IMR-90 (cell line): ENCODE measurements around the gene KLHL33. TPM values are rescaled to one million over a fixed set of nuclear protein-coding genes. Genes with fewer than 3 reads are reported as not detected.

Experiments
- microRNA-seq, 2 experiments: library from miRNA; stranded (forward) in 1 of 2; unstranded in 1 of 2; fragments of 10-50 nt in 1 of 2; fragments of <30 nt in 1 of 2; gene quantifications in 1 of 2; microRNA quantifications in 1 of 2; one replicate each; pipeline versions ENCODE3 to v1.1.0; 2013 to 2020; ENCODE audit not compliant: insufficient read depth in 1 of 2, insufficient read length in 1 of 2, unreplicated experiment in 1 of 2
- polyA plus RNA-seq, 3 experiments: library from polyadenylated mRNA; depleted of rRNA; stranded (reverse); fragments of >200 nt; gene quantifications; 2 replicates each; pipeline ENCODE4 v1.2.3, GENCODE V29; 2012; ENCODE audit warnings: low replicate concordance in 1 of 3
- small RNA-seq, 5 experiments: library from RNA; depleted of rRNA; stranded (forward); fragments of <200 nt; gene quantifications; one replicate each; pipeline ENCODE3, GENCODE V24; 2012
- total RNA-seq: library from RNA; depleted of rRNA; stranded (reverse); fragments of >200 nt; gene quantifications from 2 replicates; pipeline ENCODE4 v1.2.3, GENCODE V29; 2012; rRNA removed

The KLHL33 gene
- total and polyA plus RNA-seq, 2 of the 4 experiments (the other 2 are of a cell fraction) = under 0.01 to 0.03 TPM

Small RNA genes within 50 kb of the gene (microRNA-seq; reads per million reads assigned to microRNA genes)
- gene RNA5SP382 (ENCODE audit: insufficient read depth, insufficient read length) = not detected

Small RNA genes within 50 kb of the gene (small RNA-seq; reads per million reads assigned to genes)
- 0.07 to 10.2 (median 7.9) reads per million in 5 experiments for gene RNA5SP382

Other genes starting within 250 kb of the KLHL33 start
- gene OR11G2, start 245.3 kb downstream of the KLHL33 start, total RNA-seq = not detected in 2 replicates
- gene OR11G2, start 245.3 kb downstream of the KLHL33 start, polyA plus RNA-seq (2012; rRNA removed) = not detected in 2 replicates
- not detected in 2 replicates for gene OR11H6, start 212.5 kb downstream of the KLHL33 start, total RNA-seq
- gene OR11H6, start 212.5 kb downstream of the KLHL33 start, polyA plus RNA-seq (2012; rRNA removed) = not detected in 2 replicates
- not detected in 2 replicates for gene OR11H7, start 207.2 kb downstream of the KLHL33 start, total RNA-seq
- not detected in 2 replicates for gene OR11H7, start 207.2 kb downstream of the KLHL33 start, polyA plus RNA-seq (2012; rRNA removed)
- not detected in 2 replicates for gene OR11H4, start 196.9 kb downstream of the KLHL33 start, total RNA-seq
- gene OR11H4, start 196.9 kb downstream of the KLHL33 start, polyA plus RNA-seq (2012; rRNA removed) = not detected in 2 replicates
- 28.6 and 29.4 TPM in 2 replicates for gene TTC5, start 130.2 kb downstream of the KLHL33 start, total RNA-seq
- gene TTC5, start 130.2 kb downstream of the KLHL33 start, polyA plus RNA-seq (2012; rRNA removed) = 9.8 and 11.4 TPM in 2 replicates
- gene CCNB1IP1, start 102.9 kb downstream of the KLHL33 start, total RNA-seq = 34.6 and 35.0 TPM in 2 replicates
- gene CCNB1IP1, start 102.9 kb downstream of the KLHL33 start, polyA plus RNA-seq (2012; rRNA removed) = 23.0 and 27.5 TPM in 2 replicates
- gene PARP2, start 92.5 kb downstream of the KLHL33 start, total RNA-seq = 11.7 TPM in 2 replicates
- gene PARP2, start 92.5 kb downstream of the KLHL33 start, polyA plus RNA-seq (2012; rRNA removed) = 18.3 and 19.1 TPM in 2 replicates
- gene TEP1, start 22.7 kb downstream of the KLHL33 start, total RNA-seq = 7.8 and 12.4 TPM in 2 replicates
- 9.8 and 10.7 TPM in 2 replicates for gene TEP1, start 22.7 kb downstream of the KLHL33 start, polyA plus RNA-seq (2012; rRNA removed)
- gene OSGEP, start 18.6 kb upstream of the KLHL33 start, total RNA-seq = 32.4 and 38.0 TPM in 2 replicates
- 23.1 and 24.7 TPM in 2 replicates for gene OSGEP, start 18.6 kb upstream of the KLHL33 start, polyA plus RNA-seq (2012; rRNA removed)
- gene APEX1, start 19.1 kb upstream of the KLHL33 start, total RNA-seq = 125 and 141 TPM in 2 replicates
- gene APEX1, start 19.1 kb upstream of the KLHL33 start, polyA plus RNA-seq (2012; rRNA removed) = 241 and 242 TPM in 2 replicates
- gene PIP4P1, start 25.3 kb upstream of the KLHL33 start, total RNA-seq = 15.0 and 15.2 TPM in 2 replicates
- gene PIP4P1, start 25.3 kb upstream of the KLHL33 start, polyA plus RNA-seq (2012; rRNA removed) = 27.2 and 27.8 TPM in 2 replicates
- gene PNP, start 33.2 kb upstream of the KLHL33 start, total RNA-seq = 60.3 and 68.8 TPM in 2 replicates
- 49.0 and 53.4 TPM in 2 replicates for gene PNP, start 33.2 kb upstream of the KLHL33 start, polyA plus RNA-seq (2012; rRNA removed)
- not detected in 2 replicates for gene RNASE10, start 69.4 kb upstream of the KLHL33 start, total RNA-seq
- gene RNASE10, start 69.4 kb upstream of the KLHL33 start, polyA plus RNA-seq (2012; rRNA removed) = not detected in 2 replicates
- not detected in 2 replicates for gene RNASE9, start 124.9 kb upstream of the KLHL33 start, total RNA-seq
- gene RNASE9, start 124.9 kb upstream of the KLHL33 start, polyA plus RNA-seq (2012; rRNA removed) = not detected in 2 replicates
- gene RNASE11, start 151.8 kb upstream of the KLHL33 start, total RNA-seq = not detected in 2 replicates
- not detected in 2 replicates for gene RNASE11, start 151.8 kb upstream of the KLHL33 start, polyA plus RNA-seq (2012; rRNA removed)
- gene RNASE12, start 155.2 kb upstream of the KLHL33 start, total RNA-seq = not detected in 2 replicates
- not detected in 2 replicates for gene RNASE12, start 155.2 kb upstream of the KLHL33 start, polyA plus RNA-seq (2012; rRNA removed)
- gene OR6S1, start 205.5 kb upstream of the KLHL33 start, total RNA-seq = not detected in 2 replicates
- not detected in 2 replicates for gene OR6S1, start 205.5 kb upstream of the KLHL33 start, polyA plus RNA-seq (2012; rRNA removed)
- gene RNASE4, start 248.4 kb upstream of the KLHL33 start, total RNA-seq = 8.1 and 10.4 TPM in 2 replicates
- gene RNASE4, start 248.4 kb upstream of the KLHL33 start, polyA plus RNA-seq (2012; rRNA removed) = 9.9 and 11.6 TPM in 2 replicates